GM23338 (cell line): ENCODE data around the gene CEP295NL.

ENCODE experiments used
- CREB1 ChIP-seq: fragments of 250-450 bp; sonication (Bioruptor Pico); IDR thresholded peaks from 2 replicates; pipeline ENCODE4 v1.5.0; 2020; ENCODE audit warnings: low read depth, mild to moderate bottlenecking, moderate library complexity
- EZH2 ChIP-seq: fragments of 200-600 bp; sonication (generic); IDR thresholded peaks from one replicate; pipeline ENCODE4 v1.8.0; 2017; ENCODE audit warnings: antibody characterized with exemption, mild to moderate bottlenecking, low read depth; ENCODE audit not compliant: unreplicated experiment
- NANOG ChIP-seq: IDR thresholded peaks from 2 replicates; pipeline ENCODE4 v1.6.1; 2016; ENCODE audit warnings: antibody characterized with exemption, borderline replicate concordance
- POLR2AphosphoS5 ChIP-seq: IDR thresholded peaks from 2 replicates; pipeline ENCODE4 v1.6.1; 2016; ENCODE audit warnings: antibody characterized with exemption, low read depth
- ZNF114 ChIP-seq: fragments of 250-450 bp; sonication (Bioruptor Pico); IDR thresholded peaks from 2 replicates; pipeline ENCODE4 v1.5.0; 2020; ENCODE audit warnings: mild to moderate bottlenecking, moderate library complexity
- TF ChIP-seq, protein P1 (sequence below), 2 experiments: fragments of 200-600 bp in 1 of 2; sonication (generic) in 1 of 2; conservative IDR thresholded peaks; 2 replicates each; pipeline versions ENCODE4 v1.5.1 to v1.6.1; 2016 to 2017; ENCODE audit warnings: antibody characterized with exemption in 2 of 2, low read depth in 2 of 2, mild to moderate bottlenecking in 2 of 2, moderate library complexity in 1 of 2
- TF ChIP-seq, protein P2 (sequence below): IDR thresholded peaks from one replicate; pipeline ENCODE4 v1.6.1; 2018; ENCODE audit warnings: antibody characterized with exemption; ENCODE audit not compliant: unreplicated experiment

DNA sequence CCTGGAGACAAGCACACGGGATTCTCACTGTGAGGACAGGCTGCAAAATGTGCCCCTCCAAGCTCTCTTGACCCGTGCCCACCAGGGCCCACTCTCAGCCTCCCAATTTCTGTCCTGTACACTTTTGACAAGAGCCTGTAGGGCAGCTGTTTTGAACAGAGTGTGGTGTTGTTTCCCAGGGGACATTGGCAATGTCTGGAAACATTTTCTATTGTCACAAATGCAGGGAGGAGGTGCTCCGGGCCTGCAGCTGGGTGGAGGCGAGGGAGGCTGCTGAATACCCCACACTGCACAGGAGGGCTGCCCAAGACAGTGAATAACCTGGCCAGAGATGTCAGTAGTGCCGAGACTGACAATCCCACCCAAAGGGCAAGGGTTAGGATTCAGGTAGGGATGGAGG is 10.5 kb downstream of the CEP295NL start:
- TF ChIP-seq, protein P1, sequence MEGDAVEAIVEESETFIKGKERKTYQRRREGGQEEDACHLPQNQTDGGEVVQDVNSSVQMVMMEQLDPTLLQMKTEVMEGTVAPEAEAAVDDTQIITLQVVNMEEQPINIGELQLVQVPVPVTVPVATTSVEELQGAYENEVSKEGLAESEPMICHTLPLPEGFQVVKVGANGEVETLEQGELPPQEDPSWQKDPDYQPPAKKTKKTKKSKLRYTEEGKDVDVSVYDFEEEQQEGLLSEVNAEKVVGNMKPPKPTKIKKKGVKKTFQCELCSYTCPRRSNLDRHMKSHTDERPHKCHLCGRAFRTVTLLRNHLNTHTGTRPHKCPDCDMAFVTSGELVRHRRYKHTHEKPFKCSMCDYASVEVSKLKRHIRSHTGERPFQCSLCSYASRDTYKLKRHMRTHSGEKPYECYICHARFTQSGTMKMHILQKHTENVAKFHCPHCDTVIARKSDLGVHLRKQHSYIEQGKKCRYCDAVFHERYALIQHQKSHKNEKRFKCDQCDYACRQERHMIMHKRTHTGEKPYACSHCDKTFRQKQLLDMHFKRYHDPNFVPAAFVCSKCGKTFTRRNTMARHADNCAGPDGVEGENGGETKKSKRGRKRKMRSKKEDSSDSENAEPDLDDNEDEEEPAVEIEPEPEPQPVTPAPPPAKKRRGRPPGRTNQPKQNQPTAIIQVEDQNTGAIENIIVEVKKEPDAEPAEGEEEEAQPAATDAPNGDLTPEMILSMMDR (conservative IDR thresholded peaks at IDR 0.05; ENCODE audit: low read depth in 2 of 2): no peak
- TF ChIP-seq, protein P2, sequence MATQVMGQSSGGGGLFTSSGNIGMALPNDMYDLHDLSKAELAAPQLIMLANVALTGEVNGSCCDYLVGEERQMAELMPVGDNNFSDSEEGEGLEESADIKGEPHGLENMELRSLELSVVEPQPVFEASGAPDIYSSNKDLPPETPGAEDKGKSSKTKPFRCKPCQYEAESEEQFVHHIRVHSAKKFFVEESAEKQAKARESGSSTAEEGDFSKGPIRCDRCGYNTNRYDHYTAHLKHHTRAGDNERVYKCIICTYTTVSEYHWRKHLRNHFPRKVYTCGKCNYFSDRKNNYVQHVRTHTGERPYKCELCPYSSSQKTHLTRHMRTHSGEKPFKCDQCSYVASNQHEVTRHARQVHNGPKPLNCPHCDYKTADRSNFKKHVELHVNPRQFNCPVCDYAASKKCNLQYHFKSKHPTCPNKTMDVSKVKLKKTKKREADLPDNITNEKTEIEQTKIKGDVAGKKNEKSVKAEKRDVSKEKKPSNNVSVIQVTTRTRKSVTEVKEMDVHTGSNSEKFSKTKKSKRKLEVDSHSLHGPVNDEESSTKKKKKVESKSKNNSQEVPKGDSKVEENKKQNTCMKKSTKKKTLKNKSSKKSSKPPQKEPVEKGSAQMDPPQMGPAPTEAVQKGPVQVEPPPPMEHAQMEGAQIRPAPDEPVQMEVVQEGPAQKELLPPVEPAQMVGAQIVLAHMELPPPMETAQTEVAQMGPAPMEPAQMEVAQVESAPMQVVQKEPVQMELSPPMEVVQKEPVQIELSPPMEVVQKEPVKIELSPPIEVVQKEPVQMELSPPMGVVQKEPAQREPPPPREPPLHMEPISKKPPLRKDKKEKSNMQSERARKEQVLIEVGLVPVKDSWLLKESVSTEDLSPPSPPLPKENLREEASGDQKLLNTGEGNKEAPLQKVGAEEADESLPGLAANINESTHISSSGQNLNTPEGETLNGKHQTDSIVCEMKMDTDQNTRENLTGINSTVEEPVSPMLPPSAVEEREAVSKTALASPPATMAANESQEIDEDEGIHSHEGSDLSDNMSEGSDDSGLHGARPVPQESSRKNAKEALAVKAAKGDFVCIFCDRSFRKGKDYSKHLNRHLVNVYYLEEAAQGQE: no peak
- TF ChIP-seq ZNF114 (CRISPR knock-in tag) (no peak), CREB1 (CRISPR knock-in tag) (no peak), EZH2 (no peak), POLR2AphosphoS5 (no peak), NANOG (no peak)
